WERI-Rb-1 (cell line): ENCODE results near the gene MFAP1.
"Not testable (repeated sequence)": the region's sequence is repeated elsewhere in the genome, so short reads cannot be mapped to it uniquely, and the experiment has no call there.

Source experiments
- DNase-seq: peaks from one replicate; pipeline ENCODE4 v3.0.0-alpha.2; 2020
- H3K27ac ChIP-seq: fragments of 250-450 bp; sonication (Bioruptor Pico); 2 replicates; pipeline ENCODE4 v1.5.1; 2020; ENCODE audit warnings: mild to moderate bottlenecking, moderate library complexity
- H3K27me3 ChIP-seq: fragments of 250-450 bp; sonication (Bioruptor Pico); 2 replicates; pipeline ENCODE4 v1.5.1; 2021; ENCODE audit warnings: mild to moderate bottlenecking, low read depth, moderate library complexity; ENCODE audit not compliant: insufficient read depth, severe bottlenecking
- H3K36me3 ChIP-seq: fragments of 250-450 bp; sonication (Bioruptor Pico); 2 replicates; pipeline ENCODE4 v1.5.1; 2020; ENCODE audit warnings: mild to moderate bottlenecking, moderate library complexity
- H3K4me3 ChIP-seq: 2 replicates; pipeline ENCODE4 v1.5.1; 2011; ENCODE audit warnings: low read depth, mild to moderate bottlenecking, control low read depth, low read length
- H3K9me3 ChIP-seq: fragments of 250-450 bp; sonication (Bioruptor Pico); 2 replicates; pipeline ENCODE4 v1.5.1; 2021; ENCODE audit warnings: mild to moderate bottlenecking, moderate library complexity; ENCODE audit not compliant: severe bottlenecking
- CTCF ChIP-seq: IDR thresholded peaks from 2 replicates; pipeline ENCODE4 v1.5.1; 2011; ENCODE audit warnings: low read depth, mild to moderate bottlenecking, control low read depth, inconsistent platforms, low read length

Gene MFAP1

GRCh38 chr15:43826029-43826507 lies 1.6 kb upstream of the MFAP1 start:
- Histone ChIP-seq H3K36me3 (peaks cover 43% of the 10 kb centered on the region), H3K9me3 (peaks cover 8% of the 10 kb centered on the region), H3K4me3 (peak overlapping the region; percentile 86), H3K27me3 (no peaks in the 10 kb centered on the region), H3K27ac (peak overlapping the region; percentile 94)
- TF ChIP-seq CTCF = no peak
- no peak for DNase-seq

GRCh38 chr15:43825305-43825704 lies 815 bp upstream of the MFAP1 start:
- H3K27me3 ChIP-seq, H3K4me3 ChIP-seq, H3K9me3 ChIP-seq, DNase-seq: not testable (repeated sequence)
- H3K27ac ChIP-seq = peak overlapping the region; percentile 78; the same call in 1 of the 2 replicates
- H3K36me3 ChIP-seq = peaks cover 40% of the 10 kb centered on the region

GRCh38 chr15:43821505-43821904 lies 3.0 kb downstream of the MFAP1 start:
- no peak for DNase-seq
- Histone ChIP-seq H3K4me3 (no peak overlapping the region), H3K36me3 (peaks cover 38% of the 10 kb centered on the region), H3K27ac (no peak overlapping the region), H3K9me3 (peaks cover 8% of the 10 kb centered on the region), H3K27me3 (no peaks in the 10 kb centered on the region)
- no peak for TF ChIP-seq CTCF

GRCh38 chr15:43815064-43815463 lies 9.4 kb downstream of the MFAP1 start:
- H3K27me3 ChIP-seq, H3K27ac ChIP-seq, H3K9me3 ChIP-seq, H3K4me3 ChIP-seq, DNase-seq: not testable (repeated sequence)
- H3K36me3 ChIP-seq = peaks cover 80% of the 10 kb centered on the region

GRCh38 chr15:43808960-43809678 lies 15.4 kb downstream of the MFAP1 start:
- H3K4me3 ChIP-seq = no peak overlapping the region
- no peak for TF ChIP-seq CTCF
- peaks cover 91% of the 10 kb centered on the region for H3K36me3 ChIP-seq

GRCh38 chr15:43808435-43808950 lies 16.0 kb downstream of the MFAP1 start:
- Histone ChIP-seq H3K27me3 (no peaks in the 10 kb centered on the region), H3K27ac (no peak overlapping the region), H3K4me3 (no peak overlapping the region), H3K9me3 (no peaks in the 10 kb centered on the region), H3K36me3 (peaks cover 88% of the 10 kb centered on the region)
- DNase-seq = no peak
- TF ChIP-seq CTCF = no peak

More at GRCh38 chr15:43808960-43809678, 15.4 kb downstream of the MFAP1 start:
- DNase-seq = no peak
- Histone ChIP-seq H3K27me3 (no peaks in the 10 kb centered on the region), H3K9me3 (no peaks in the 10 kb centered on the region), H3K27ac (no peak overlapping the region)

GRCh38 chr15:43802676-43803075 lies 21.8 kb downstream of the MFAP1 start:
- H3K27ac ChIP-seq, H3K27me3 ChIP-seq, H3K9me3 ChIP-seq, DNase-seq, H3K4me3 ChIP-seq: not testable (repeated sequence)
- peaks cover 73% of the 10 kb centered on the region for H3K36me3 ChIP-seq
